Measurements from ENCODE around the gene CASP1.

DNA sequence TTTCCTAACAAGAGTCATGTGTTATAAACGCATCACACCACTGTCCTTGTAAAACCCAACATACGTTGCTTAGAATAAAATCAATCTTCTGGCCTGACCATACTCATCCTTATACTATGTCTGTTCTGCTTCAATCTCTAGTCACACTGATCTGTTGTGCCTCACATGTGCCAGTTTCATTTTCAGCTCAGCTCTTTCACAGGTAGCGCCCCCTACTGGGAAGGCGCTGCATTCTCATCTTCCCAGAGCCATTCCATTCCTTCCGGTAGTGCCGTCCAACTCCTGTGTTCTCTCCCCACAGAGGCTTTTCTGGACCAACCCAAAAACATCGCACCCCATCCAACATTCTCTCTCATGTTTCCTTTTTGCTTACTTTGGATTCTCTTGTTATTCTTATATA lies 34.1 kb downstream of the CASP1 start:
- no peak for TF ChIP-seq POLR2A (IDR thresholded peaks at IDR 0.05)
- TF ChIP-seq CTCF (IDR thresholded peaks at IDR 0.05): no peak

Data from prostate gland (tissue), 2 donors.